Activated CD8-positive, alpha-beta T cell treated with anti-CD3 and anti-CD28 coated beads for 36 hours (primary cell): Measurements from ENCODE around the gene CAB39. TPM values are rescaled to one million over a fixed set of nuclear protein-coding genes. Genes with fewer than 3 reads are reported as not detected.

ENCODE experiments used
- ATAC-seq: fragments of 200-7000 bp; cut with Tn5 transposase; one replicate; pipeline ENCODE4 v1.10.0; 2021; ENCODE audit warnings: mild to moderate bottlenecking, moderate library complexity
- CTCF ChIA-PET: fragments of 350-600 bp; sonication (Branson Sonifier 250); formaldehyde crosslinking; loops from one replicate; lab custom pipeline; 2021; ENCODE audit warnings: antibody characterized with exemption; lab: Charles Lee
- POLR2A ChIA-PET: fragments of 350-600 bp; sonication (Branson Sonifier 250); formaldehyde crosslinking; loops from one replicate; lab custom pipeline; 2021; ENCODE audit warnings: antibody characterized with exemption; lab: Charles Lee
- DNase-seq: peaks from one replicate; pipeline ENCODE4 v3.0.0-alpha.2; 2020
- H3K27ac Mint-ChIP-seq: one replicate; pipeline ENCODE4 v1.8.0; 2021; ENCODE audit warnings: mild to moderate bottlenecking, mixed read lengths
- H3K27me3 Mint-ChIP-seq: one replicate; pipeline ENCODE4 v1.8.0; 2021; ENCODE audit warnings: mixed read lengths
- H3K36me3 Mint-ChIP-seq: one replicate; pipeline ENCODE4 v1.8.0; 2021; ENCODE audit warnings: low read depth, mixed read lengths
- H3K4me1 Mint-ChIP-seq: one replicate; pipeline ENCODE4 v1.8.0; 2021; ENCODE audit warnings: low read depth, mixed read lengths
- H3K4me3 Mint-ChIP-seq: one replicate; pipeline ENCODE4 v1.8.0; 2021; ENCODE audit warnings: mild to moderate bottlenecking, moderate library complexity, mixed read lengths
- H3K9me3 Mint-ChIP-seq: one replicate; pipeline ENCODE4 v1.8.0; 2021; ENCODE audit warnings: mixed read lengths
- intact Hi-C: fragments of 100-400 bp; cut with micrococcal nuclease; formaldehyde crosslinking; loops from one replicate; pipeline ENCODE4 v1.10.0; 2022
- total RNA-seq, 2 experiments: library from RNA; stranded (reverse); gene quantifications; one replicate each; pipeline ENCODE4 v1.2.3, GENCODE V29; 2021
- TF ChIP-seq, protein P1 (sequence below): fragments of 200-600 bp; IDR thresholded peaks from one replicate; pipeline ENCODE4 v1.8.0; 2022; ENCODE audit warnings: antibody characterized with exemption, mild to moderate bottlenecking

Gene CAB39
- total RNA-seq, 2 experiments from 2014 or later = 119 to 120 TPM

DNA sequence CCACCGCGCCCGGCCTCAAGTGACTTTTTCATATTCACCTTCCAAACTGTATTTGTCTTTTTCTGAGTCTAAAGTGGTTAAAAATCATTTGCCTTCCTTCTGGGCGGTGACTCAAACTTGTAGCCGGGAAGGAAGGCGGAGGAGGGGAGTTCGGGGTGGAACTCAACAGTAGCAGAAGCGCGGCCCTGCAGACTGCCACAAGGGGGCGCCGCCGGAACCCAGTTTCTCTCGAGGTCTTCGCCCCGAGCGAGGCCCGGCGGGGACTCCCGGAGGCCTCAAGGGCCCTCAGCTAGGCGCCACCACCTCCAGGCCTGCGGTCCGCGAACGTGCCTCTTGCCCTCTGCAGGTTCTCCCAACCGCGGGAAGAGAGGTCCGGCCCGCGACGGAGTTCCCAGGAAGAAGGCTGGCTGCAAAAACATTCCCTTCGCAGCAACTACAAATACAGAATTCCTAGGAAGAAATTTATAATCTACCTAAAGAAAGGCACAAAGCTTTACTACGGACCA is 135.3 kb downstream of the CAB39 start:
- ChIA-PET POLR2A (interaction anchor here (1.4 kb wide), 1 partner anchor 15 kb away, joined by 3 read pairs; no protein-coding TSS in a partner anchor), CTCF (interaction anchor here (0.6 to 5.3 kb wide), 44 partner anchors 8 to 222 kb away, joined by 3 to 49 read pairs (median 6); partner anchors contain the start of gene ITM2C)
- TF ChIP-seq, protein P1, sequence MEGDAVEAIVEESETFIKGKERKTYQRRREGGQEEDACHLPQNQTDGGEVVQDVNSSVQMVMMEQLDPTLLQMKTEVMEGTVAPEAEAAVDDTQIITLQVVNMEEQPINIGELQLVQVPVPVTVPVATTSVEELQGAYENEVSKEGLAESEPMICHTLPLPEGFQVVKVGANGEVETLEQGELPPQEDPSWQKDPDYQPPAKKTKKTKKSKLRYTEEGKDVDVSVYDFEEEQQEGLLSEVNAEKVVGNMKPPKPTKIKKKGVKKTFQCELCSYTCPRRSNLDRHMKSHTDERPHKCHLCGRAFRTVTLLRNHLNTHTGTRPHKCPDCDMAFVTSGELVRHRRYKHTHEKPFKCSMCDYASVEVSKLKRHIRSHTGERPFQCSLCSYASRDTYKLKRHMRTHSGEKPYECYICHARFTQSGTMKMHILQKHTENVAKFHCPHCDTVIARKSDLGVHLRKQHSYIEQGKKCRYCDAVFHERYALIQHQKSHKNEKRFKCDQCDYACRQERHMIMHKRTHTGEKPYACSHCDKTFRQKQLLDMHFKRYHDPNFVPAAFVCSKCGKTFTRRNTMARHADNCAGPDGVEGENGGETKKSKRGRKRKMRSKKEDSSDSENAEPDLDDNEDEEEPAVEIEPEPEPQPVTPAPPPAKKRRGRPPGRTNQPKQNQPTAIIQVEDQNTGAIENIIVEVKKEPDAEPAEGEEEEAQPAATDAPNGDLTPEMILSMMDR = peak; percentile 96
- H3K4me3 Mint-ChIP-seq = no peak overlapping the region
- H3K36me3 Mint-ChIP-seq = no peaks in the 10 kb centered on the region
- ATAC-seq = peak; percentile 97
- H3K9me3 Mint-ChIP-seq = no peaks in the 10 kb centered on the region
- peaks cover 21% of the 10 kb centered on the region for H3K27me3 Mint-ChIP-seq
- H3K27ac Mint-ChIP-seq = no peak overlapping the region
- DNase-seq = peak; percentile 97
- intact Hi-C loops = loop anchor here (5.0 kb wide), 1 partner anchor 139 kb away; no protein-coding TSS in a partner anchor
- peaks cover 10% of the 10 kb centered on the region for H3K4me1 Mint-ChIP-seq

DNA sequence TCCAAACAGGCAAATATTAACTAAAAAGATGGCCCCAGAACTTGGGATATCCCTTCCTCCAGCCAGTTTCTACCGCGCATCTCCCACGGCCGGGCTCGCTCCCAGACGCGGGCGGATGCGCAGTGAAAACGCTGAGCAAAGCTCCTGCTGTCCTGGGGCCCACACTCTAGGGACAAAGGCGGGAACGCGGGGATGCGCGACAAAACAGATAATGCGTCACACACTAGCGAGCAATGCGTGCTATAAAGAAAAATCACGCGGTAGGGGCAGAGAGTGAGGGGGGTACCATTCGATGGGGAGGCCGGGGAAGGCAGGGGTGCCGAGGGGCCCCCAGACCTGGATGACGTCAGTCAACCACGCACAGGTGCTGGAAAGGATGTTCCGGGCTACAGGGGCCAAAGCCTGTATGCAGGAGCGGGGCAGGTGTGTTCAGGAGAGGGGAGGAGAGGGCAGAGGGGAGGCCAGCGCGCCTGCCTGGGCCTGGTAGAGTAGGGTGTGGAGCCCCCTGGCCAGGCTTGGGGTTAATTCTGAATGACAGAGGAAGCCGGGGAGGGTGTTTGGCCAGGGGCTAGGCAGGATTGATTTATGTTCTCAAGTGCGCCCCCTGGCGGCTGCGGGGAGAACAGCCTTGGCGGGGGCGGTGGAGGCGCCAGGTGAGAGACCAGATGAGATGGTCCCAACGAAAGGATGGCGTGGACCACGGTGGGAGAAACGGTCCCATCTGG is 137.2 kb downstream of the CAB39 start:
- TF ChIP-seq, protein P1 = peak; percentile 100
- Mint-ChIP-seq H3K36me3 (no peaks in the 10 kb centered on the region), H3K9me3 (no peaks in the 10 kb centered on the region), H3K27me3 (peaks cover 26% of the 10 kb centered on the region), H3K27ac (no peak overlapping the region), H3K4me1 (peaks cover 10% of the 10 kb centered on the region), H3K4me3 (no peak overlapping the region)
- CTCF ChIA-PET = interaction anchor here (0.6 to 5.3 kb wide), 22 partner anchors 9 to 276 kb away, joined by 3 to 49 read pairs (median 7); no protein-coding TSS in a partner anchor
- POLR2A ChIA-PET = interaction anchor here (0.8 kb wide), 1 partner anchor 201 kb away, joined by 3 read pairs; no protein-coding TSS in a partner anchor
- peak; percentile 60 for ATAC-seq
- peak; percentile 87 for DNase-seq
- intact Hi-C loops = loop anchor here (5.0 kb wide), 1 partner anchor 138 kb away; no protein-coding TSS in a partner anchor

DNA sequence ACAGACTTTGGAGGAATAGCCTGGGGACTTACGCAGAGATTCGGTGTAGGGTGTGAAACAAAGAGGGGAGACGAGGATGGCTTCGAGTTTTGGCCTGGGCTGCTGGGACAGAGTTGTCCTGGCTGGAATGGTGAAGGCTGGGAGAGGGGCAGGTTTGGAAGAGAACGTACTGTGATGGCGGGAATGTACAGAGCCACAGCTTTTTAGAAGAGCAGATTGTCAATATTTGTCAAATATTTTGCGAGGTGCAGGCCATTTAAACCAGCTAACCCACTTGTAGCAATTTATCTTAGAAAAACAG is 137.7 kb downstream of the CAB39 start:
- POLR2A ChIA-PET = interaction anchor here (1.7 kb wide), 1 partner anchor 74 kb away, joined by 3 read pairs; no protein-coding TSS in a partner anchor
- TF ChIP-seq, protein P1 = no peak
- Mint-ChIP-seq H3K27me3 (peaks cover 26% of the 10 kb centered on the region), H3K27ac (no peak overlapping the region), H3K9me3 (no peaks in the 10 kb centered on the region), H3K4me3 (no peak overlapping the region), H3K4me1 (peaks cover 10% of the 10 kb centered on the region), H3K36me3 (no peaks in the 10 kb centered on the region)
- ATAC-seq (no peak), DNase-seq (no peak)
- intact Hi-C loops = no loop called here
- CTCF ChIA-PET = interaction anchor here (0.7 to 5.3 kb wide), 14 partner anchors 9 to 136 kb away, joined by 3 to 49 read pairs (median 5); partner anchors contain the start of gene ITM2C

DNA sequence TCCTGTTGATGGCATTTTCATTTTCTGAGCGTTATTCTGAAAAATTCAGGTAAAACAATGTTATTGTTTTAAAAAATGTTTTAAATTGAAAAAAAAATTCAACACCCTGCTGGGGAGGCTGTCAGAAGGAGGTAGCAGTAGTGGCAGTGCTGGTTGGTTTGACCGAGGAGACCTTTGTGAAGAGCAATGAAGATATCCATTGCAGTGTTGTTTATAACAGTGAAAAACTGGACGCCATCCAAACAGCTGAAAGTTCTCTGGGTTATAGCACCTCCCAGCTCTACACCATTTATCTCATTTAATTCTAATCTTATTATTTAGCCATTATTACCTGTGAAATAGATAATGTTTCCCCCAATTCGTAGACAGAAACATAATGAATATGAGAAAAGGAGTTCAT is 139.5 kb downstream of the CAB39 start:
- intact Hi-C loops = no loop called here
- peaks cover 23% of the 10 kb centered on the region for H3K27me3 Mint-ChIP-seq
- H3K36me3 Mint-ChIP-seq = no peaks in the 10 kb centered on the region
- peaks cover 10% of the 10 kb centered on the region for H3K4me1 Mint-ChIP-seq
- DNase-seq (no peak), ATAC-seq (no peak)
- H3K4me3 Mint-ChIP-seq = no peak overlapping the region
- ChIA-PET CTCF (interaction anchor here (1.3 to 2.2 kb wide), 5 partner anchors 26 to 136 kb away, joined by 3 to 8 read pairs (median 6); no protein-coding TSS in a partner anchor), POLR2A (interaction anchor here (0.8 to 1.7 kb wide), 3 partner anchors 20 to 188 kb away, joined by 3 read pairs; no protein-coding TSS in a partner anchor)
- TF ChIP-seq, protein P1 = no peak
- no peaks in the 10 kb centered on the region for H3K9me3 Mint-ChIP-seq
- no peak overlapping the region for H3K27ac Mint-ChIP-seq
